WTC11 (cell line): ENCODE results near the gene UBAC2. TPM values are rescaled to one million over a fixed set of nuclear protein-coding genes. Genes with fewer than 3 reads are reported as not detected.
"Not testable (repeated sequence)": the region's sequence is repeated elsewhere in the genome, so short reads cannot be mapped to it uniquely, and the experiment has no call there.

Source experiments
- ATAC-seq: fragments of 200-7000 bp; cut with Tn5 transposase; 2 replicates; pipeline ENCODE4 v1.10.0; 2021; ENCODE audit warnings: mild to moderate bottlenecking, moderate library complexity
- CTCF ChIA-PET: fragments of 300-600 bp; sonication (Branson Sonifier 250); formaldehyde crosslinking; loops from one replicate; lab custom pipeline; 2021; ENCODE audit warnings: antibody characterized with exemption; lab: Charles Lee
- POLR2A ChIA-PET: fragments of 350-600 bp; sonication (Branson Sonifier 250); formaldehyde crosslinking; loops from one replicate; lab custom pipeline; 2021; ENCODE audit warnings: antibody characterized with exemption; lab: Charles Lee
- DNase-seq: peaks from one replicate; pipeline ENCODE4 v3.0.0; 2021; ENCODE audit warnings: low spot score
- H3K27ac Mint-ChIP-seq: 2 replicates; pipeline ENCODE4 v1.8.0; 2021; ENCODE audit warnings: mixed read lengths
- H3K27me3 Mint-ChIP-seq: 2 replicates; pipeline ENCODE4 v1.8.0; 2021; ENCODE audit warnings: low read depth, mild to moderate bottlenecking, moderate library complexity, mixed read lengths
- H3K36me3 Mint-ChIP-seq: 2 replicates; pipeline ENCODE4 v1.8.0; 2021; ENCODE audit warnings: mixed read lengths
- H3K4me1 Mint-ChIP-seq: 2 replicates; pipeline ENCODE4 v1.8.0; 2022; ENCODE audit warnings: mixed read lengths
- H3K4me3 Mint-ChIP-seq: 2 replicates; pipeline ENCODE4 v1.8.0; 2021; ENCODE audit warnings: mild to moderate bottlenecking, moderate library complexity, mixed read lengths
- H3K9me3 Mint-ChIP-seq: 2 replicates; pipeline ENCODE4 v1.8.0; 2021; ENCODE audit warnings: mixed read lengths
- ESRRA ChIP-seq: sonication (generic); formaldehyde crosslinking; IDR thresholded peaks from 2 replicates; pipeline ENCODE4 v1.8.1; 2022; ENCODE audit warnings: mild to moderate bottlenecking, missing genetic modification reagents, borderline replicate concordance
- ETV6 ChIP-seq: sonication (generic); formaldehyde crosslinking; IDR thresholded peaks from 2 replicates; pipeline ENCODE4 v1.8.1; 2022; ENCODE audit warnings: mild to moderate bottlenecking, missing genetic modification reagents
- GABPB1 ChIP-seq: sonication (generic); formaldehyde crosslinking; IDR thresholded peaks from 2 replicates; pipeline ENCODE4 v1.8.1; 2023; ENCODE audit warnings: mild to moderate bottlenecking, missing genetic modification reagents
- IRF1 ChIP-seq: sonication (generic); formaldehyde crosslinking; IDR thresholded peaks from 2 replicates; pipeline ENCODE4 v1.8.0; 2023; ENCODE audit warnings: missing genetic modification reagents
- NFATC4 ChIP-seq: fragments of 250-450 bp; sonication (Bioruptor Pico); IDR thresholded peaks from 2 replicates; pipeline ENCODE4 v1.9.0; 2021; ENCODE audit warnings: mild to moderate bottlenecking
- RORB ChIP-seq: fragments of 250-450 bp; sonication (Bioruptor Pico); IDR thresholded peaks from 2 replicates; pipeline ENCODE4 v1.9.0; 2021; ENCODE audit warnings: mild to moderate bottlenecking
- SMAD3 ChIP-seq: sonication (generic); formaldehyde crosslinking; IDR thresholded peaks from 2 replicates; pipeline ENCODE4 v1.8.0; 2022; ENCODE audit warnings: missing genetic modification reagents, mild to moderate bottlenecking, borderline replicate concordance
- SMAD4 ChIP-seq: sonication (generic); formaldehyde crosslinking; IDR thresholded peaks from 2 replicates; pipeline ENCODE4 v1.8.0; 2022; ENCODE audit warnings: mild to moderate bottlenecking, missing genetic modification reagents
- ZNF121 ChIP-seq: sonication (generic); formaldehyde crosslinking; IDR thresholded peaks from 2 replicates; pipeline ENCODE4 v1.8.0; 2023; ENCODE audit warnings: missing genetic modification reagents
- ZNF396 ChIP-seq: fragments of 250-450 bp; sonication (Bioruptor Pico); IDR thresholded peaks from 2 replicates; pipeline ENCODE4 v1.8.0; 2021; ENCODE audit warnings: mild to moderate bottlenecking, moderate library complexity, borderline replicate concordance
- ZNF423 ChIP-seq: fragments of 250-450 bp; sonication (Bioruptor Pico); IDR thresholded peaks from 2 replicates; pipeline ENCODE4 v2.1.2; 2022; ENCODE audit warnings: mild to moderate bottlenecking, moderate library complexity
- total RNA-seq: library from RNA; stranded (reverse); gene quantifications from 3 replicates; pipeline ENCODE4 v1.2.3, GENCODE V29; 2021
- TF ChIP-seq, protein P1 (sequence below): sonication (generic); formaldehyde crosslinking; IDR thresholded peaks from 2 replicates; pipeline ENCODE4 v1.8.1; 2023; ENCODE audit warnings: mild to moderate bottlenecking, missing genetic modification reagents
- TF ChIP-seq, protein P2 (sequence below): fragments of 250-450 bp; sonication (Bioruptor Pico); IDR thresholded peaks from 2 replicates; pipeline ENCODE4 v1.9.0; 2021; ENCODE audit warnings: mild to moderate bottlenecking
- TF ChIP-seq, protein P3 (sequence below): sonication (generic); formaldehyde crosslinking; IDR thresholded peaks from 2 replicates; pipeline ENCODE4 v1.8.1; 2023; ENCODE audit warnings: mild to moderate bottlenecking, missing genetic modification reagents, borderline replicate concordance
- TF ChIP-seq, protein P4 (sequence below): sonication (generic); formaldehyde crosslinking; conservative IDR thresholded peaks from 2 replicates; pipeline ENCODE4 v1.8.1; 2022; ENCODE audit warnings: mild to moderate bottlenecking, missing genetic modification reagents
- TF ChIP-seq, protein P5 (sequence below): sonication (generic); formaldehyde crosslinking; IDR thresholded peaks from 2 replicates; pipeline ENCODE4 v1.8.1; 2022; ENCODE audit warnings: mild to moderate bottlenecking, missing genetic modification reagents, moderate library complexity, borderline replicate concordance
- TF ChIP-seq, protein P6 (sequence below): sonication (generic); formaldehyde crosslinking; conservative IDR thresholded peaks from 2 replicates; pipeline ENCODE4 v1.8.1; 2023; ENCODE audit warnings: mild to moderate bottlenecking, low read depth, missing genetic modification reagents, moderate library complexity

Gene UBAC2
- total RNA-seq, 1 experiment from 2014 or later = 64.7 TPM

GRCh38 chr13:99388334-99388923 is 187.8 kb downstream of the UBAC2 start:
- Mint-ChIP-seq H3K36me3 (peaks cover 9% of the 10 kb centered on the region), H3K9me3 (no peaks in the 10 kb centered on the region), H3K4me1 (peaks cover 14% of the 10 kb centered on the region), H3K4me3 (no peak overlapping the region), H3K27me3 (no peaks in the 10 kb centered on the region), H3K27ac (no peak overlapping the region)
- ChIA-PET POLR2A (no interaction called here), CTCF (interaction anchor here (0.9 to 2.1 kb wide), 8 partner anchors 12 to 212 kb away, joined by 4 to 14 read pairs (median 6); no protein-coding TSS in a partner anchor)
- ATAC-seq (no peak), DNase-seq (no peak)
- TF ChIP-seq, protein P1, sequence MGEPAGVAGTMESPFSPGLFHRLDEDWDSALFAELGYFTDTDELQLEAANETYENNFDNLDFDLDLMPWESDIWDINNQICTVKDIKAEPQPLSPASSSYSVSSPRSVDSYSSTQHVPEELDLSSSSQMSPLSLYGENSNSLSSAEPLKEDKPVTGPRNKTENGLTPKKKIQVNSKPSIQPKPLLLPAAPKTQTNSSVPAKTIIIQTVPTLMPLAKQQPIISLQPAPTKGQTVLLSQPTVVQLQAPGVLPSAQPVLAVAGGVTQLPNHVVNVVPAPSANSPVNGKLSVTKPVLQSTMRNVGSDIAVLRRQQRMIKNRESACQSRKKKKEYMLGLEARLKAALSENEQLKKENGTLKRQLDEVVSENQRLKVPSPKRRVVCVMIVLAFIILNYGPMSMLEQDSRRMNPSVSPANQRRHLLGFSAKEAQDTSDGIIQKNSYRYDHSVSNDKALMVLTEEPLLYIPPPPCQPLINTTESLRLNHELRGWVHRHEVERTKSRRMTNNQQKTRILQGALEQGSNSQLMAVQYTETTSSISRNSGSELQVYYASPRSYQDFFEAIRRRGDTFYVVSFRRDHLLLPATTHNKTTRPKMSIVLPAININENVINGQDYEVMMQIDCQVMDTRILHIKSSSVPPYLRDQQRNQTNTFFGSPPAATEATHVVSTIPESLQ (CRISPR knock-in tag) = no peak
- TF ChIP-seq ETV6 (CRISPR knock-in tag) (no peak), ZNF121 (CRISPR knock-in tag) (no peak), RORB (CRISPR knock-in tag) (no peak), NFATC4 (CRISPR knock-in tag) (no peak), SMAD3 (CRISPR knock-in tag) (no peak), ESRRA (CRISPR knock-in tag) (no peak), GABPB1 (CRISPR knock-in tag) (no peak), IRF1 (CRISPR knock-in tag) (no peak), ZNF423 (CRISPR knock-in tag) (no peak), ZNF396 (CRISPR knock-in tag) (no peak), SMAD4 (CRISPR knock-in tag) (no peak)
- TF ChIP-seq, protein P2, sequence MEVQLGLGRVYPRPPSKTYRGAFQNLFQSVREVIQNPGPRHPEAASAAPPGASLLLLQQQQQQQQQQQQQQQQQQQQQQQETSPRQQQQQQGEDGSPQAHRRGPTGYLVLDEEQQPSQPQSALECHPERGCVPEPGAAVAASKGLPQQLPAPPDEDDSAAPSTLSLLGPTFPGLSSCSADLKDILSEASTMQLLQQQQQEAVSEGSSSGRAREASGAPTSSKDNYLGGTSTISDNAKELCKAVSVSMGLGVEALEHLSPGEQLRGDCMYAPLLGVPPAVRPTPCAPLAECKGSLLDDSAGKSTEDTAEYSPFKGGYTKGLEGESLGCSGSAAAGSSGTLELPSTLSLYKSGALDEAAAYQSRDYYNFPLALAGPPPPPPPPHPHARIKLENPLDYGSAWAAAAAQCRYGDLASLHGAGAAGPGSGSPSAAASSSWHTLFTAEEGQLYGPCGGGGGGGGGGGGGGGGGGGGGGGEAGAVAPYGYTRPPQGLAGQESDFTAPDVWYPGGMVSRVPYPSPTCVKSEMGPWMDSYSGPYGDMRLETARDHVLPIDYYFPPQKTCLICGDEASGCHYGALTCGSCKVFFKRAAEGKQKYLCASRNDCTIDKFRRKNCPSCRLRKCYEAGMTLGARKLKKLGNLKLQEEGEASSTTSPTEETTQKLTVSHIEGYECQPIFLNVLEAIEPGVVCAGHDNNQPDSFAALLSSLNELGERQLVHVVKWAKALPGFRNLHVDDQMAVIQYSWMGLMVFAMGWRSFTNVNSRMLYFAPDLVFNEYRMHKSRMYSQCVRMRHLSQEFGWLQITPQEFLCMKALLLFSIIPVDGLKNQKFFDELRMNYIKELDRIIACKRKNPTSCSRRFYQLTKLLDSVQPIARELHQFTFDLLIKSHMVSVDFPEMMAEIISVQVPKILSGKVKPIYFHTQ (CRISPR knock-in tag) = no peak
- TF ChIP-seq, protein P3, sequence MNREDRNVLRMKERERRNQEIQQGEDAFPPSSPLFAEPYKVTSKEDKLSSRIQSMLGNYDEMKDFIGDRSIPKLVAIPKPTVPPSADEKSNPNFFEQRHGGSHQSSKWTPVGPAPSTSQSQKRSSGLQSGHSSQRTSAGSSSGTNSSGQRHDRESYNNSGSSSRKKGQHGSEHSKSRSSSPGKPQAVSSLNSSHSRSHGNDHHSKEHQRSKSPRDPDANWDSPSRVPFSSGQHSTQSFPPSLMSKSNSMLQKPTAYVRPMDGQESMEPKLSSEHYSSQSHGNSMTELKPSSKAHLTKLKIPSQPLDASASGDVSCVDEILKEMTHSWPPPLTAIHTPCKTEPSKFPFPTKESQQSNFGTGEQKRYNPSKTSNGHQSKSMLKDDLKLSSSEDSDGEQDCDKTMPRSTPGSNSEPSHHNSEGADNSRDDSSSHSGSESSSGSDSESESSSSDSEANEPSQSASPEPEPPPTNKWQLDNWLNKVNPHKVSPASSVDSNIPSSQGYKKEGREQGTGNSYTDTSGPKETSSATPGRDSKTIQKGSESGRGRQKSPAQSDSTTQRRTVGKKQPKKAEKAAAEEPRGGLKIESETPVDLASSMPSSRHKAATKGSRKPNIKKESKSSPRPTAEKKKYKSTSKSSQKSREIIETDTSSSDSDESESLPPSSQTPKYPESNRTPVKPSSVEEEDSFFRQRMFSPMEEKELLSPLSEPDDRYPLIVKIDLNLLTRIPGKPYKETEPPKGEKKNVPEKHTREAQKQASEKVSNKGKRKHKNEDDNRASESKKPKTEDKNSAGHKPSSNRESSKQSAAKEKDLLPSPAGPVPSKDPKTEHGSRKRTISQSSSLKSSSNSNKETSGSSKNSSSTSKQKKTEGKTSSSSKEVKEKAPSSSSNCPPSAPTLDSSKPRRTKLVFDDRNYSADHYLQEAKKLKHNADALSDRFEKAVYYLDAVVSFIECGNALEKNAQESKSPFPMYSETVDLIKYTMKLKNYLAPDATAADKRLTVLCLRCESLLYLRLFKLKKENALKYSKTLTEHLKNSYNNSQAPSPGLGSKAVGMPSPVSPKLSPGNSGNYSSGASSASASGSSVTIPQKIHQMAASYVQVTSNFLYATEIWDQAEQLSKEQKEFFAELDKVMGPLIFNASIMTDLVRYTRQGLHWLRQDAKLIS = no peak
- TF ChIP-seq, protein P4, sequence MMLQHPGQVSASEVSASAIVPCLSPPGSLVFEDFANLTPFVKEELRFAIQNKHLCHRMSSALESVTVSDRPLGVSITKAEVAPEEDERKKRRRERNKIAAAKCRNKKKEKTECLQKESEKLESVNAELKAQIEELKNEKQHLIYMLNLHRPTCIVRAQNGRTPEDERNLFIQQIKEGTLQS (CRISPR knock-in tag) = no peak
- TF ChIP-seq, protein P5, sequence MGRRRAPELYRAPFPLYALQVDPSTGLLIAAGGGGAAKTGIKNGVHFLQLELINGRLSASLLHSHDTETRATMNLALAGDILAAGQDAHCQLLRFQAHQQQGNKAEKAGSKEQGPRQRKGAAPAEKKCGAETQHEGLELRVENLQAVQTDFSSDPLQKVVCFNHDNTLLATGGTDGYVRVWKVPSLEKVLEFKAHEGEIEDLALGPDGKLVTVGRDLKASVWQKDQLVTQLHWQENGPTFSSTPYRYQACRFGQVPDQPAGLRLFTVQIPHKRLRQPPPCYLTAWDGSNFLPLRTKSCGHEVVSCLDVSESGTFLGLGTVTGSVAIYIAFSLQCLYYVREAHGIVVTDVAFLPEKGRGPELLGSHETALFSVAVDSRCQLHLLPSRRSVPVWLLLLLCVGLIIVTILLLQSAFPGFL (CRISPR knock-in tag) = no peak
- TF ChIP-seq, protein P6, sequence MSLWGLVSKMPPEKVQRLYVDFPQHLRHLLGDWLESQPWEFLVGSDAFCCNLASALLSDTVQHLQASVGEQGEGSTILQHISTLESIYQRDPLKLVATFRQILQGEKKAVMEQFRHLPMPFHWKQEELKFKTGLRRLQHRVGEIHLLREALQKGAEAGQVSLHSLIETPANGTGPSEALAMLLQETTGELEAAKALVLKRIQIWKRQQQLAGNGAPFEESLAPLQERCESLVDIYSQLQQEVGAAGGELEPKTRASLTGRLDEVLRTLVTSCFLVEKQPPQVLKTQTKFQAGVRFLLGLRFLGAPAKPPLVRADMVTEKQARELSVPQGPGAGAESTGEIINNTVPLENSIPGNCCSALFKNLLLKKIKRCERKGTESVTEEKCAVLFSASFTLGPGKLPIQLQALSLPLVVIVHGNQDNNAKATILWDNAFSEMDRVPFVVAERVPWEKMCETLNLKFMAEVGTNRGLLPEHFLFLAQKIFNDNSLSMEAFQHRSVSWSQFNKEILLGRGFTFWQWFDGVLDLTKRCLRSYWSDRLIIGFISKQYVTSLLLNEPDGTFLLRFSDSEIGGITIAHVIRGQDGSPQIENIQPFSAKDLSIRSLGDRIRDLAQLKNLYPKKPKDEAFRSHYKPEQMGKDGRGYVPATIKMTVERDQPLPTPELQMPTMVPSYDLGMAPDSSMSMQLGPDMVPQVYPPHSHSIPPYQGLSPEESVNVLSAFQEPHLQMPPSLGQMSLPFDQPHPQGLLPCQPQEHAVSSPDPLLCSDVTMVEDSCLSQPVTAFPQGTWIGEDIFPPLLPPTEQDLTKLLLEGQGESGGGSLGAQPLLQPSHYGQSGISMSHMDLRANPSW = no peak

DNA sequence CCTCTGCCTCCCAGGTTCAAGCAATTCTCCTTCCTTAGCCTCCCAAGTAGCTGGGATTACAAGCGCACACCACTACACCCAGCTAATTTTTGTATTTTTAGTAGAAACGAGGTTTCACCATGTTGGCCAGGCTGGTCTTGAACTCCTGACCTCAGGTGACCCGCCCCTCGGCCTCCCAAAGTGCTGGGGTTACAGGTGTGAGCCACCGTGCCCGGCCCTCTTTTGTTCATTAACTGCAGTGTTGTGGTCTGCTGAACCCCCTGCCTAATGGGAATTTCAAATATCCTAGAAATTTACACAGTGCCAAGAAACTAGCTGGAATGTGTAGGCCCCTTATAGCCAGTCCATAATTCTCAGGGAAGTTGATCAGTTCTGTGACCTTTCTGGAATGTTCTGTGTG is 188.4 kb downstream of the UBAC2 start:
- H3K27me3 Mint-ChIP-seq, H3K4me3 Mint-ChIP-seq, H3K27ac Mint-ChIP-seq, H3K9me3 Mint-ChIP-seq, H3K36me3 Mint-ChIP-seq, ATAC-seq, DNase-seq, POLR2A ChIA-PET: not testable (repeated sequence)
- H3K4me1 Mint-ChIP-seq = peaks cover 19% of the 10 kb centered on the region
- CTCF ChIA-PET = interaction anchor here (1.3 to 1.4 kb wide), 2 partner anchors 45 to 212 kb away, joined by 4 to 5 read pairs; no protein-coding TSS in a partner anchor
